ENCODE data around the gene UAP1.
"Not testable (repeated sequence)": the region's sequence is repeated elsewhere in the genome, so short reads cannot be mapped to it uniquely, and the experiment has no call there.

Gene UAP1

GRCh38 chr1:162582901-162583300, 21.4 kb downstream of the UAP1 start:
- not testable (repeated sequence) for H3K4me1 ChIP-seq (ENCODE audit: control insufficient read depth, insufficient read depth, low read length); H3K9ac ChIP-seq (ENCODE audit: low read length); H3K27me3 ChIP-seq (ENCODE audit: control insufficient read depth, insufficient read depth, low read length); H3K4me3 ChIP-seq (ENCODE audit: low read depth, low read length); H3K9me3 ChIP-seq (ENCODE audit: control insufficient read depth, insufficient read depth, low read depth, low read length); H3K27ac ChIP-seq (ENCODE audit: low read depth, low read length)
- peaks cover 19% of the 10 kb centered on the region for H3K36me3 ChIP-seq (ENCODE audit: control insufficient read depth, insufficient read depth, low read length)

- not testable (repeated sequence) for H3K27ac ChIP-seq (ENCODE audit: low read depth, low read length); H3K4me1 ChIP-seq (ENCODE audit: control insufficient read depth, insufficient read depth, low read length); H3K9ac ChIP-seq (ENCODE audit: low read length); H3K9me3 ChIP-seq (ENCODE audit: control insufficient read depth, insufficient read depth, low read depth, low read length); H3K4me3 ChIP-seq (ENCODE audit: low read depth, low read length); H3K27me3 ChIP-seq (ENCODE audit: control insufficient read depth, insufficient read depth, low read length)
- peaks cover 25% of the 10 kb centered on the region for H3K36me3 ChIP-seq (ENCODE audit: control insufficient read depth, insufficient read depth, low read length)
These were observed 23.6 kb downstream of the UAP1 start for GRCh38 chr1:162585101-162585500.

GRCh38 chr1:162587347-162587746, 25.8 kb downstream of the UAP1 start:
- H3K27me3 ChIP-seq (ENCODE audit: control insufficient read depth, insufficient read depth, low read length) = no peaks in the 10 kb centered on the region
- no peaks in the 10 kb centered on the region for H3K4me1 ChIP-seq (ENCODE audit: control insufficient read depth, insufficient read depth, low read length)
- H3K9me3 ChIP-seq (ENCODE audit: control insufficient read depth, insufficient read depth, low read depth, low read length) = no peaks in the 10 kb centered on the region
- H3K27ac ChIP-seq (ENCODE audit: low read depth, low read length) = no peak overlapping the region
- H3K36me3 ChIP-seq (ENCODE audit: control insufficient read depth, insufficient read depth, low read length) = peaks cover 20% of the 10 kb centered on the region
- H3K4me3 ChIP-seq (ENCODE audit: low read depth, low read length) = no peak overlapping the region
- no peak overlapping the region for H3K9ac ChIP-seq (ENCODE audit: low read length)

- H3K27me3 ChIP-seq (ENCODE audit: control insufficient read depth, insufficient read depth, low read length) = no peaks in the 10 kb centered on the region
- H3K9me3 ChIP-seq (ENCODE audit: control insufficient read depth, insufficient read depth, low read depth, low read length) = no peaks in the 10 kb centered on the region
- H3K4me3 ChIP-seq (ENCODE audit: low read depth, low read length) = no peak overlapping the region
- H3K27ac ChIP-seq (ENCODE audit: low read depth, low read length) = no peak overlapping the region
- H3K4me1 ChIP-seq (ENCODE audit: control insufficient read depth, insufficient read depth, low read length) = no peaks in the 10 kb centered on the region
- no peak overlapping the region for H3K9ac ChIP-seq (ENCODE audit: low read length)
- peaks cover 23% of the 10 kb centered on the region for H3K36me3 ChIP-seq (ENCODE audit: control insufficient read depth, insufficient read depth, low read length)
These were observed 26.3 kb downstream of the UAP1 start for GRCh38 chr1:162587761-162588260.

GRCh38 chr1:162590101-162590500, 28.6 kb downstream of the UAP1 start:
- no peaks in the 10 kb centered on the region for H3K4me1 ChIP-seq (ENCODE audit: control insufficient read depth, insufficient read depth, low read length)
- H3K27me3 ChIP-seq (ENCODE audit: control insufficient read depth, insufficient read depth, low read length) = no peaks in the 10 kb centered on the region
- no peak overlapping the region for H3K4me3 ChIP-seq (ENCODE audit: low read depth, low read length)
- peaks cover 27% of the 10 kb centered on the region for H3K36me3 ChIP-seq (ENCODE audit: control insufficient read depth, insufficient read depth, low read length)
- no peak overlapping the region for H3K27ac ChIP-seq (ENCODE audit: low read depth, low read length)
- H3K9me3 ChIP-seq (ENCODE audit: control insufficient read depth, insufficient read depth, low read depth, low read length) = no peaks in the 10 kb centered on the region
- no peak overlapping the region for H3K9ac ChIP-seq (ENCODE audit: low read length)

GRCh38 chr1:162590686-162591085, 29.2 kb downstream of the UAP1 start:
- Histone ChIP-seq H3K9ac (ENCODE audit: low read length) (no peak overlapping the region), H3K4me3 (ENCODE audit: low read depth, low read length) (no peak overlapping the region), H3K4me1 (ENCODE audit: control insufficient read depth, insufficient read depth, low read length) (no peaks in the 10 kb centered on the region), H3K27me3 (ENCODE audit: control insufficient read depth, insufficient read depth, low read length) (no peaks in the 10 kb centered on the region), H3K36me3 (ENCODE audit: control insufficient read depth, insufficient read depth, low read length) (peaks cover 27% of the 10 kb centered on the region), H3K27ac (ENCODE audit: low read depth, low read length) (no peak overlapping the region), H3K9me3 (ENCODE audit: control insufficient read depth, insufficient read depth, low read depth, low read length) (no peaks in the 10 kb centered on the region)

GRCh38 chr1:162596514-162597170, 35.1 kb downstream of the UAP1 start:
- Histone ChIP-seq H3K9me3 (ENCODE audit: control insufficient read depth, insufficient read depth, low read depth, low read length) (no peaks in the 10 kb centered on the region), H3K27me3 (ENCODE audit: control insufficient read depth, insufficient read depth, low read length) (no peaks in the 10 kb centered on the region), H3K4me3 (ENCODE audit: low read depth, low read length) (no peak overlapping the region), H3K9ac (ENCODE audit: low read length) (no peak overlapping the region), H3K36me3 (ENCODE audit: control insufficient read depth, insufficient read depth, low read length) (peaks cover 17% of the 10 kb centered on the region), H3K4me1 (ENCODE audit: control insufficient read depth, insufficient read depth, low read length) (no peaks in the 10 kb centered on the region), H3K27ac (ENCODE audit: low read depth, low read length) (no peak overlapping the region)

- Histone ChIP-seq H3K9ac (ENCODE audit: low read length) (no peak overlapping the region), H3K4me3 (ENCODE audit: low read depth, low read length) (no peak overlapping the region), H3K27me3 (ENCODE audit: control insufficient read depth, insufficient read depth, low read length) (no peaks in the 10 kb centered on the region), H3K27ac (ENCODE audit: low read depth, low read length) (no peak overlapping the region), H3K36me3 (ENCODE audit: control insufficient read depth, insufficient read depth, low read length) (peaks cover 10% of the 10 kb centered on the region), H3K4me1 (ENCODE audit: control insufficient read depth, insufficient read depth, low read length) (no peaks in the 10 kb centered on the region), H3K9me3 (ENCODE audit: control insufficient read depth, insufficient read depth, low read depth, low read length) (0 out of 2 replicates have a peak, but pooled peaks cover 3% of the 10 kb centered on the region)
These were observed 37.9 kb downstream of the UAP1 start for GRCh38 chr1:162599451-162599850.

GRCh38 chr1:162603117-162603516, 41.6 kb downstream of the UAP1 start:
- H3K9me3 ChIP-seq (ENCODE audit: control insufficient read depth, insufficient read depth, low read depth, low read length); H3K27ac ChIP-seq (ENCODE audit: low read depth, low read length); H3K36me3 ChIP-seq (ENCODE audit: control insufficient read depth, insufficient read depth, low read length); H3K9ac ChIP-seq (ENCODE audit: low read length); H3K4me1 ChIP-seq (ENCODE audit: control insufficient read depth, insufficient read depth, low read length); H3K27me3 ChIP-seq (ENCODE audit: control insufficient read depth, insufficient read depth, low read length); H3K4me3 ChIP-seq (ENCODE audit: low read depth, low read length): not testable (repeated sequence)

- H3K9me3 ChIP-seq (ENCODE audit: control insufficient read depth, insufficient read depth, low read depth, low read length) = 0 out of 2 replicates have a peak, but pooled peaks cover 3% of the 10 kb centered on the region
- H3K27ac ChIP-seq (ENCODE audit: low read depth, low read length) = no peak overlapping the region
- H3K27me3 ChIP-seq (ENCODE audit: control insufficient read depth, insufficient read depth, low read length) = no peaks in the 10 kb centered on the region
- no peak overlapping the region for H3K9ac ChIP-seq (ENCODE audit: low read length)
- H3K36me3 ChIP-seq (ENCODE audit: control insufficient read depth, insufficient read depth, low read length) = peaks cover 7% of the 10 kb centered on the region
- no peak overlapping the region for H3K4me3 ChIP-seq (ENCODE audit: low read depth, low read length)
- H3K4me1 ChIP-seq (ENCODE audit: control insufficient read depth, insufficient read depth, low read length) = no peaks in the 10 kb centered on the region
These were observed 43.9 kb downstream of the UAP1 start for GRCh38 chr1:162605225-162605927.

GRCh38 chr1:162609306-162609705, 47.8 kb downstream of the UAP1 start:
- Histone ChIP-seq H3K4me3 (ENCODE audit: low read depth, low read length) (no peak overlapping the region), H3K27me3 (ENCODE audit: control insufficient read depth, insufficient read depth, low read length) (no peaks in the 10 kb centered on the region), H3K36me3 (ENCODE audit: control insufficient read depth, insufficient read depth, low read length) (no peaks in the 10 kb centered on the region), H3K27ac (ENCODE audit: low read depth, low read length) (no peak overlapping the region), H3K9me3 (ENCODE audit: control insufficient read depth, insufficient read depth, low read depth, low read length) (no peaks in the 10 kb centered on the region), H3K9ac (ENCODE audit: low read length) (no peak overlapping the region), H3K4me1 (ENCODE audit: control insufficient read depth, insufficient read depth, low read length) (no peaks in the 10 kb centered on the region)

Data from HUES6 (cell line).